GM12878 (cell line): ENCODE results near the gene SLC66A1.

ENCODE experiments used
- HCFC1 ChIP-seq: fragments of 150-350 bp; IDR thresholded peaks from 2 replicates; pipeline ENCODE4 v1.6.1; 2014; ENCODE audit warnings: low read length
- HDAC2 ChIP-seq: fragments of 200-600 bp; sonication (generic); IDR thresholded peaks from 2 replicates; pipeline ENCODE4 v1.6.1; 2017
- KDM1A ChIP-seq: fragments of 200-600 bp; sonication (generic); IDR thresholded peaks from 2 replicates; pipeline ENCODE4 v1.6.1; 2016; ENCODE audit warnings: borderline replicate concordance
- POLR2A ChIP-seq: IDR thresholded peaks from 2 replicates; pipeline ENCODE4 v1.6.1; 2011; ENCODE audit warnings: low read depth, mild to moderate bottlenecking, low read length
- POLR2AphosphoS5 ChIP-seq: IDR thresholded peaks from 2 replicates; pipeline ENCODE4 v1.6.1; 2011; ENCODE audit warnings: mild to moderate bottlenecking, low read length, inconsistent platforms
- SMC3 ChIP-seq: IDR thresholded peaks from 2 replicates; pipeline ENCODE4 v1.6.1; 2011; ENCODE audit warnings: low read length, improper control_type of control experiment, borderline replicate concordance
- SRF ChIP-seq, 2 experiments: IDR thresholded peaks; 2 replicates each; pipeline ENCODE4 v1.6.1; 2011; ENCODE audit warnings: low read depth in 2 of 2, low read length in 2 of 2, mild to moderate bottlenecking in 1 of 2, moderate library complexity in 1 of 2
- TBL1XR1 ChIP-seq: IDR thresholded peaks from 2 replicates; pipeline ENCODE4 v1.6.1; 2012; ENCODE audit warnings: low read depth, low read length, improper control_type of control experiment
- ZNF274 ChIP-seq: IDR thresholded peaks from one replicate; pipeline ENCODE4 v1.8.0; 2011; ENCODE audit not compliant: insufficient read length, insufficient read depth
- TF ChIP-seq, protein P1 (sequence below), 3 experiments: IDR thresholded peaks in 2 of 3; conservative IDR thresholded peaks in 1 of 3; 2 replicates each; pipeline ENCODE4 v1.5.1; 2011; ENCODE audit warnings: low read depth in 3 of 3, low read length in 3 of 3, mild to moderate bottlenecking in 3 of 3, control low read depth in 2 of 3, moderate library complexity in 2 of 3, inconsistent platforms in 1 of 3, mixed read lengths in 1 of 3; ENCODE audit not compliant: control insufficient read depth in 2 of 3, insufficient read depth in 1 of 3; ENCODE audit errors: extremely low read depth in 1 of 3
- TF ChIP-seq, protein P2 (sequence below): IDR thresholded peaks from 2 replicates; pipeline ENCODE4 v1.6.1; 2011; ENCODE audit warnings: low read depth, low read length, improper control_type of control experiment, borderline replicate concordance

DNA sequence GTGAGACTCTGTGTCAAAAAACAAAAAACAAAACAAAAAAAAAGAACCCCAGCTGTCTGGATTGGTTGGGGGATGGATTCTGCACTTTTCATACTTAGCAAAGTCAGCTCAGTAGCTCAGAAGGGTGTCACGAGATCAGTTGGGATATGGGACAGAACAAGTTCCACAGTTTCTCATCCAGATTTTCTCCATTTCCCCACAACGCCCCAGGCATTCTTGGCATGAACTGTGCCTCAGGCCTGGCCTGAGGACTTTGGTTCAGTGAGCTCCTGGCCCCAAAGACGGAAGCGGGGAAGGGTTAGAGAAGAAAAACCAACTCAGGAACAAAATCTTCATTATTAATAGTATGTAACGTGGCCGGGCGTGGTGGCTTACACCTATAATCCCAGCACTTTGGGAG lies 2.1 kb upstream of the SLC66A1 start:
- no peak for TF ChIP-seq HDAC2
- TF ChIP-seq TBL1XR1, result no peak
- TF ChIP-seq SRF (IDR thresholded peaks at IDR 0.05; ENCODE audit: low read depth in 2 of 2, low read length in 2 of 2), result no peak
- no peak for TF ChIP-seq SMC3
- no peak for TF ChIP-seq POLR2A
- TF ChIP-seq, protein P1, sequence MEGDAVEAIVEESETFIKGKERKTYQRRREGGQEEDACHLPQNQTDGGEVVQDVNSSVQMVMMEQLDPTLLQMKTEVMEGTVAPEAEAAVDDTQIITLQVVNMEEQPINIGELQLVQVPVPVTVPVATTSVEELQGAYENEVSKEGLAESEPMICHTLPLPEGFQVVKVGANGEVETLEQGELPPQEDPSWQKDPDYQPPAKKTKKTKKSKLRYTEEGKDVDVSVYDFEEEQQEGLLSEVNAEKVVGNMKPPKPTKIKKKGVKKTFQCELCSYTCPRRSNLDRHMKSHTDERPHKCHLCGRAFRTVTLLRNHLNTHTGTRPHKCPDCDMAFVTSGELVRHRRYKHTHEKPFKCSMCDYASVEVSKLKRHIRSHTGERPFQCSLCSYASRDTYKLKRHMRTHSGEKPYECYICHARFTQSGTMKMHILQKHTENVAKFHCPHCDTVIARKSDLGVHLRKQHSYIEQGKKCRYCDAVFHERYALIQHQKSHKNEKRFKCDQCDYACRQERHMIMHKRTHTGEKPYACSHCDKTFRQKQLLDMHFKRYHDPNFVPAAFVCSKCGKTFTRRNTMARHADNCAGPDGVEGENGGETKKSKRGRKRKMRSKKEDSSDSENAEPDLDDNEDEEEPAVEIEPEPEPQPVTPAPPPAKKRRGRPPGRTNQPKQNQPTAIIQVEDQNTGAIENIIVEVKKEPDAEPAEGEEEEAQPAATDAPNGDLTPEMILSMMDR (IDR thresholded peaks at IDR 0.05 in 2 of 3, conservative IDR thresholded peaks at IDR 0.05 in 1 of 3; ENCODE audit: control insufficient read depth in 2 of 3, extremely low read depth in 1 of 3, insufficient read depth in 1 of 3, low read depth in 3 of 3, low read length in 3 of 3), result no peak
- TF ChIP-seq HCFC1, result no peak
- TF ChIP-seq KDM1A, result no peak
- no peak for TF ChIP-seq ZNF274
- TF ChIP-seq, protein P2, sequence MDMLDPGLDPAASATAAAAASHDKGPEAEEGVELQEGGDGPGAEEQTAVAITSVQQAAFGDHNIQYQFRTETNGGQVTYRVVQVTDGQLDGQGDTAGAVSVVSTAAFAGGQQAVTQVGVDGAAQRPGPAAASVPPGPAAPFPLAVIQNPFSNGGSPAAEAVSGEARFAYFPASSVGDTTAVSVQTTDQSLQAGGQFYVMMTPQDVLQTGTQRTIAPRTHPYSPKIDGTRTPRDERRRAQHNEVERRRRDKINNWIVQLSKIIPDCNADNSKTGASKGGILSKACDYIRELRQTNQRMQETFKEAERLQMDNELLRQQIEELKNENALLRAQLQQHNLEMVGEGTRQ, result no peak
- no peak for TF ChIP-seq POLR2AphosphoS5
